ENCODE data around the gene GMFB. TPM values are rescaled to one million over a fixed set of nuclear protein-coding genes. Genes with fewer than 3 reads are reported as not detected.

The GMFB gene
- polyA plus RNA-seq, 2 of the 4 experiments (the other 2 are of a cell fraction), result 45.5 to 66.7 TPM

DNA sequence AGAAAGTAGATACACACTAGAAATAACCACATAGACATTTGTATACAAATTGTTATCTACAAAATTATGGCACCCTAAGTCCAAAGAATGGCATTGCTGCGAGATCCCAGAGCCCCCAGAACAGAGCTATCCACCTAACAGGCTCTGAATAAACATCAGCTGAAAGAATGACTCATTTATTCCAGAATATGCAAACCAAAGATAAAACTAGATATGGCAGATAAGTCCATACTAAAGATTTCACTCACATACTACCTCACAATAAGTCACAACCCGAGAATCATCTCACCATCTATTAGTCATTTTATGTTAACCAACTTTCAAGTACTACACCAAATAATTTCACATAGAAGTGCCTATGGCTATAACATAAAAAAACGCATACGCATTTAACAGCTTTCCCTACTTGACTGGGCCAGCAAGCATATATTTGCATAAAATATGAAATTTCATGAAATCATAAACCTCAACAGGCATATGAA, 53.2 kb downstream of the GMFB start:
- H3K4me3 ChIP-seq, result no peak overlapping the region
- peak overlapping the region; percentile 25; the same call in 1 of the 3 replicates for H3K4me2 ChIP-seq
- 75% methylated on average over 4 of the region's 4 CpGs for WGBS (ENCODE audit: missing lambda C conversion rate)
- peaks cover 34% of the 10 kb centered on the region for H3K4me1 ChIP-seq
- DNase-seq (ENCODE audit: low read depth in 1 of 2, low spot score in 1 of 2) (no peak), ATAC-seq (no peak; a peak in 1 of 6 replicates), FAIRE-seq (no peak)
- CTCF ChIA-PET, result interaction anchor here (1.0 to 1.5 kb wide), 3 partner anchors 9 to 88 kb away, joined by 3 to 4 read pairs (median 3); no protein-coding TSS in a partner anchor
- no peaks in the 10 kb centered on the region for H3K9me3 ChIP-seq
- H3K27ac ChIP-seq, result no peak overlapping the region
- no peak for TF ChIP-seq MAFK (IDR thresholded peaks at IDR 0.05; ENCODE audit: partially characterized antibody)
- TF ChIP-seq ESRRA (IDR thresholded peaks at IDR 0.05; ENCODE audit: borderline replicate concordance, low read length), result no peak
- no peak for TF ChIP-seq EP300 (IDR thresholded peaks at IDR 0.05)
- TF ChIP-seq ZNF302 (CRISPR knock-in tag; IDR thresholded peaks at IDR 0.05), result no peak
- TF ChIP-seq MAZ (IDR thresholded peaks at IDR 0.05; ENCODE audit: borderline replicate concordance, low read depth, low read length), result no peak
- TF ChIP-seq, protein P1, sequence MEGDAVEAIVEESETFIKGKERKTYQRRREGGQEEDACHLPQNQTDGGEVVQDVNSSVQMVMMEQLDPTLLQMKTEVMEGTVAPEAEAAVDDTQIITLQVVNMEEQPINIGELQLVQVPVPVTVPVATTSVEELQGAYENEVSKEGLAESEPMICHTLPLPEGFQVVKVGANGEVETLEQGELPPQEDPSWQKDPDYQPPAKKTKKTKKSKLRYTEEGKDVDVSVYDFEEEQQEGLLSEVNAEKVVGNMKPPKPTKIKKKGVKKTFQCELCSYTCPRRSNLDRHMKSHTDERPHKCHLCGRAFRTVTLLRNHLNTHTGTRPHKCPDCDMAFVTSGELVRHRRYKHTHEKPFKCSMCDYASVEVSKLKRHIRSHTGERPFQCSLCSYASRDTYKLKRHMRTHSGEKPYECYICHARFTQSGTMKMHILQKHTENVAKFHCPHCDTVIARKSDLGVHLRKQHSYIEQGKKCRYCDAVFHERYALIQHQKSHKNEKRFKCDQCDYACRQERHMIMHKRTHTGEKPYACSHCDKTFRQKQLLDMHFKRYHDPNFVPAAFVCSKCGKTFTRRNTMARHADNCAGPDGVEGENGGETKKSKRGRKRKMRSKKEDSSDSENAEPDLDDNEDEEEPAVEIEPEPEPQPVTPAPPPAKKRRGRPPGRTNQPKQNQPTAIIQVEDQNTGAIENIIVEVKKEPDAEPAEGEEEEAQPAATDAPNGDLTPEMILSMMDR (IDR thresholded peaks at IDR 0.05), result no peak
- TF ChIP-seq SMC3 (IDR thresholded peaks at IDR 0.05), result no peak
- no peak for TF ChIP-seq PHF8 (IDR thresholded peaks at IDR 0.05; ENCODE audit: borderline replicate concordance, low read depth)
- TF ChIP-seq SREBF2 (IDR thresholded peaks at IDR 0.05), result no peak
- TF ChIP-seq, protein P2, sequence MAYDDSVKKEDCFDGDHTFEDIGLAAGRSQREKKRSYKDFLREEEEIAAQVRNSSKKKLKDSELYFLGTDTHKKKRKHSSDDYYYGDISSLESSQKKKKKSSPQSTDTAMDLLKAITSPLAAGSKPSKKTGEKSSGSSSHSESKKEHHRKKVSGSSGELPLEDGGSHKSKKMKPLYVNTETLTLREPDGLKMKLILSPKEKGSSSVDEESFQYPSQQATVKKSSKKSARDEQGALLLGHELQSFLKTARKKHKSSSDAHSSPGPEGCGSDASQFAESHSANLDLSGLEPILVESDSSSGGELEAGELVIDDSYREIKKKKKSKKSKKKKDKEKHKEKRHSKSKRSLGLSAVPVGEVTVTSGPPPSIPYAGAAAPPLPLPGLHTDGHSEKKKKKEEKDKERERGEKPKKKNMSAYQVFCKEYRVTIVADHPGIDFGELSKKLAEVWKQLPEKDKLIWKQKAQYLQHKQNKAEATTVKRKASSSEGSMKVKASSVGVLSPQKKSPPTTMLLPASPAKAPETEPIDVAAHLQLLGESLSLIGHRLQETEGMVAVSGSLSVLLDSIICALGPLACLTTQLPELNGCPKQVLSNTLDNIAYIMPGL (CRISPR knock-in tag; IDR thresholded peaks at IDR 0.05; ENCODE audit: borderline replicate concordance), result no peak
- TF ChIP-seq, protein P3, sequence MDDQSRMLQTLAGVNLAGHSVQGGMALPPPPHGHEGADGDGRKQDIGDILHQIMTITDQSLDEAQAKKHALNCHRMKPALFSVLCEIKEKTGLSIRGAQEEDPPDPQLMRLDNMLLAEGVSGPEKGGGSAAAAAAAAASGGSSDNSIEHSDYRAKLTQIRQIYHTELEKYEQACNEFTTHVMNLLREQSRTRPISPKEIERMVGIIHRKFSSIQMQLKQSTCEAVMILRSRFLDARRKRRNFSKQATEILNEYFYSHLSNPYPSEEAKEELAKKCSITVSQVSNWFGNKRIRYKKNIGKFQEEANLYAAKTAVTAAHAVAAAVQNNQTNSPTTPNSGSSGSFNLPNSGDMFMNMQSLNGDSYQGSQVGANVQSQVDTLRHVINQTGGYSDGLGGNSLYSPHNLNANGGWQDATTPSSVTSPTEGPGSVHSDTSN (IDR thresholded peaks at IDR 0.05), result no peak
- TF ChIP-seq, protein P4, sequence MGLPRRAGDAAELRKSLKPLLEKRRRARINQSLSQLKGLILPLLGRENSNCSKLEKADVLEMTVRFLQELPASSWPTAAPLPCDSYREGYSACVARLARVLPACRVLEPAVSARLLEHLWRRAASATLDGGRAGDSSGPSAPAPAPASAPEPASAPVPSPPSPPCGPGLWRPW (IDR thresholded peaks at IDR 0.05), result no peak
- no peak for TF ChIP-seq BHLHE40 (IDR thresholded peaks at IDR 0.05; ENCODE audit: low read depth, low read length)
- TF ChIP-seq RFX5 (IDR thresholded peaks at IDR 0.05), result no peak
- no peak for TF ChIP-seq RARB (CRISPR knock-in tag; IDR thresholded peaks at IDR 0.05)
- no peak for TF ChIP-seq GATA3 (IDR thresholded peaks at IDR 0.05; ENCODE audit: borderline replicate concordance)
- TF ChIP-seq FOSL2 (IDR thresholded peaks at IDR 0.05), result no peak
- TF ChIP-seq FOSL2 (CRISPR knock-in tag; IDR thresholded peaks at IDR 0.05), result no peak
- no peak for TF ChIP-seq TP53 (CRISPR knock-in tag; IDR thresholded peaks at IDR 0.05)
- TF ChIP-seq TFCP2L1 (CRISPR knock-in tag; IDR thresholded peaks at IDR 0.05), result no peak
- POLR2A ChIA-PET, result interaction anchor here (1.0 kb wide), 1 partner anchor 53 kb away, joined by 3 read pairs; the partner anchor contains the start of gene GMFB

DNA sequence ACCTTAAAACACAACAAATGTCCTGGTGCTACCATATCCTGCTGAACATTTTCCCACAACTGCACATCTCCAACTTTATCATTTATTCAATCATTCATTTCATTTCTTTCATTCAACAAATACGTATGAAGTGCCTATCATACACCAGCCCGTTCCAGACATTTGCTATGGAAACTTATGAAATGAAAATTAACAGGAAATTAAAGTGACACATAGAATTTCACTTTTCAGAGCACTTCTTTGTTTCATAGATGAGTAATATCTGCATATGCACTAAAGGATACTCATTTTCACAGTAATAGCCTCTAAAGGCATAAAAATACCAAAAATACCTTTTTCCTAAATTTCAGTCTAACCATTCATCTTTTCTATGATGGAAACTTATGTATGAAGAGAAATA, 60.3 kb downstream of the GMFB start:
- POLR2A ChIA-PET, result no interaction called here
- Histone ChIP-seq H3K4me2 (no peak overlapping the region), H3K4me1 (no peaks in the 10 kb centered on the region), H3K4me3 (no peak overlapping the region), H3K9me3 (no peaks in the 10 kb centered on the region), H3K27ac (no peak overlapping the region)
- ATAC-seq (no peak), DNase-seq (ENCODE audit: low read depth in 1 of 2, low spot score in 1 of 2) (no peak), FAIRE-seq (no peak)
- 90% methylated on average over 2 of the region's 2 CpGs for WGBS (ENCODE audit: missing lambda C conversion rate)
- CTCF ChIA-PET, result interaction anchor here (1.0 kb wide), 1 partner anchor 8 kb away, joined by 3 read pairs; no protein-coding TSS in a partner anchor
- no peak for TF ChIP-seq EP300 (IDR thresholded peaks at IDR 0.05)
- TF ChIP-seq, protein P3 (IDR thresholded peaks at IDR 0.05), result no peak
- TF ChIP-seq NPAS2 (CRISPR knock-in tag; IDR thresholded peaks at IDR 0.05; ENCODE audit: borderline replicate concordance), result no peak
- TF ChIP-seq, protein P5, sequence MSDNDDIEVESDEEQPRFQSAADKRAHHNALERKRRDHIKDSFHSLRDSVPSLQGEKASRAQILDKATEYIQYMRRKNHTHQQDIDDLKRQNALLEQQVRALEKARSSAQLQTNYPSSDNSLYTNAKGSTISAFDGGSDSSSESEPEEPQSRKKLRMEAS (IDR thresholded peaks at IDR 0.05), result no peak
- no peak for TF ChIP-seq ZNF302 (CRISPR knock-in tag; IDR thresholded peaks at IDR 0.05)
- no peak for TF ChIP-seq HDAC2 (IDR thresholded peaks at IDR 0.05)
- no peak for TF ChIP-seq KDM1A (IDR thresholded peaks at IDR 0.05; ENCODE audit: low read depth)
- TF ChIP-seq SREBF2 (IDR thresholded peaks at IDR 0.05), result no peak
- TF ChIP-seq CHD4 (IDR thresholded peaks at IDR 0.05; ENCODE audit: borderline replicate concordance), result no peak

All from A549 (cell line).